Heart right ventricle (tissue), 16 donors: ENCODE results near the gene DNAI7. TPM values are rescaled to one million over a fixed set of nuclear protein-coding genes. Genes with fewer than 3 reads are reported as not detected.

Source experiments
- ATAC-seq, 8 donors: fragments of 200-7000 bp; cut with Tn5 transposase; one replicate each; pipeline ENCODE4 v1.9.1; 2020; ENCODE audit warnings: mild to moderate bottlenecking in 8 of 8, moderate library complexity in 8 of 8, moderate number of reproducible peaks in 1 of 8
- DNase-seq, 2 donors: peaks; one replicate each; pipeline ENCODE4 v3.0.0-alpha.2; 2020
- H3K27ac ChIP-seq, 10 donors: fragments of 200-600 bp; sonication (generic) in 2 of 10; one replicate each; pipeline versions ENCODE4 v1.5.0 to v1.8.0; 2020 to 2022; ENCODE audit warnings: mild to moderate bottlenecking in 3 of 10
- H3K27me3 ChIP-seq, 7 donors: fragments of 200-600 bp; one replicate each; pipeline ENCODE4 v1.8.0; 2021 to 2022; ENCODE audit warnings: mild to moderate bottlenecking in 2 of 7
- H3K36me3 ChIP-seq, 9 donors: fragments of 200-600 bp; sonication (generic) in 1 of 9; one replicate each; pipeline versions ENCODE4 v1.5.0 to v1.8.0; 2020 to 2022; ENCODE audit warnings: mild to moderate bottlenecking in 2 of 9
- H3K4me1 ChIP-seq, 9 donors: fragments of 200-600 bp; sonication (generic) in 1 of 9; one replicate each; pipeline versions ENCODE4 v1.5.0 to v1.8.0; 2020 to 2022; ENCODE audit warnings: mild to moderate bottlenecking in 4 of 9
- H3K4me3 ChIP-seq, 10 donors: fragments of 200-600 bp; sonication (generic) in 2 of 10; one replicate each; pipeline versions ENCODE4 v1.5.0 to v1.8.0; 2020 to 2022; ENCODE audit warnings: mild to moderate bottlenecking in 7 of 10, moderate library complexity in 2 of 10
- H3K9me3 ChIP-seq, 11 donors: fragments of 200-600 bp in 10 of 11; sonication (generic) in 2 of 11; one replicate each; pipeline versions ENCODE4 v1.5.0 to v1.8.0; 2013 to 2022; ENCODE audit warnings: mild to moderate bottlenecking in 2 of 11, control low read depth in 1 of 11, moderate library complexity in 1 of 11
- CTCF ChIP-seq, 9 donors: fragments of 200-600 bp; sonication (generic) in 2 of 9; IDR thresholded peaks; one replicate each; pipeline versions ENCODE4 v1.5.0 to v1.8.0; 2021 to 2022; ENCODE audit warnings: antibody characterized with exemption in 9 of 9, mild to moderate bottlenecking in 5 of 9, moderate library complexity in 1 of 9
- WGBS, 2 donors: extraction: QIAGEN DNeasy Blood & Tissue Kit; methylation state at CpG; one replicate each; pipeline ENCODE4 v1.1.7; 2013; ENCODE audit warnings: inconsistent platforms in 1 of 2; 5-methylcytosine and 5-hydroxymethylcytosine counted together
- intact Hi-C, 10 donors: fragments of 100-400 bp; cut with DNase I; formaldehyde crosslinking; loops; one replicate each; pipeline versions ENCODE4 v1.11.1 to v1.14.2; 2022
- polyA plus RNA-seq, 2 donors: library from polyadenylated mRNA; stranded (reverse); fragments of 200-250 nt; gene quantifications; one replicate each; pipeline ENCODE4 v1.2.3, GENCODE V29; 2013
- total RNA-seq, 10 donors: library from RNA; stranded (reverse); fragmentation: NEBNext Ultra II Directional in 3 of 10; extraction: Animal tissue kit (Norgen Biotek cat#: 25700) in 3 of 10; gene quantifications; one replicate each; pipeline versions ENCODE4 v1.2.1 to v1.2.4, GENCODE V29; 2021 to 2023
- donor health status: Arrhythmogenic right ventricular cardiomyopathy.
- donor health status: ischemic (EF 13 %, LVEDD 7.1; RV severe dilation, severe dysfunction).
- donor health status: healthy with polysubstance abuse.
- donor health status: DM: no; HTN: yes; CAD: no.
- donor health status: DM: no; HTN: no; CAD: no.
- donor health status: ischemic (EF 25% LVEDD 6.9; RV normal size, moderate dysfunction).
- donor health status: ischemic (EF 25% LVEDD 5.7; RV mildly dilated, moderate dysfunction).
- donor health status: healthy.
- donor health status: DM: yes; HTN: yes; CAD: no.
- donor health status: Ischemic cardiomyopathy.
- donor health status: ischemic (EF 35%, LVEDD 5.7; RV mildly dilated, moderate dysfunction).
- donor health status: nonischemic (EF 11% LVEDD 7.7; RV severe dilation, severe dysfunction).
- donor health status: DM: yes; HTN: yes; CAD: no.
- donor health status: PGD.
- donor health status: ischemic (EF 29% LVEDD 5.4; RV normal size, mild dysfunction).
- donor health status: nonischemic (EF 23%, LVEDD 6.1; RV moderate dilation, normal function).

DNAI7 gene
- total and polyA plus RNA-seq, 12 donors = 0.04 to 1.8 (median 0.79) TPM

- no peaks in the 10 kb centered on the region for H3K4me1 ChIP-seq
- no peaks in the 10 kb centered on the region for H3K36me3 ChIP-seq
- DNase-seq (no peak), ATAC-seq (no peak)
- no peaks in the 10 kb centered on the region for H3K27me3 ChIP-seq
- intact Hi-C loops = no loop called here
- 90 to 93% methylated on average over 6 of the region's 6 CpGs for WGBS, 2 donors
- no peak overlapping the region for H3K4me3 ChIP-seq
- H3K27ac ChIP-seq = no peak overlapping the region
- H3K9me3 ChIP-seq = no peaks in the 10 kb centered on the region
- no peak for TF ChIP-seq CTCF (IDR thresholded peaks at IDR 0.05)
Observed at GRCh38 chr12:25121110-25121509, 73.8 kb downstream of the DNAI7 start.

GRCh38 chr12:25119020-25119419, 75.9 kb downstream of the DNAI7 start:
- 55 to 85% methylated on average over 1 of the region's 1 CpG for WGBS, 2 donors
- ATAC-seq = no peak
- no peaks in the 10 kb centered on the region for H3K9me3 ChIP-seq
- no peak overlapping the region for H3K27ac ChIP-seq
- H3K36me3 ChIP-seq = no peaks in the 10 kb centered on the region
- no peak for DNase-seq
- no peak overlapping the region for H3K4me3 ChIP-seq
- no peaks in the 10 kb centered on the region for H3K27me3 ChIP-seq
- TF ChIP-seq CTCF (IDR thresholded peaks at IDR 0.05) = no peak
- H3K4me1 ChIP-seq = no peaks in the 10 kb centered on the region
- intact Hi-C loops = no loop called here

- 57 to 67% methylated on average over 2 of the region's 2 CpGs for WGBS, 2 donors
- Histone ChIP-seq H3K27me3 (no peaks in the 10 kb centered on the region), H3K4me1 (no peaks in the 10 kb centered on the region), H3K9me3 (no peaks in the 10 kb centered on the region), H3K4me3 (no peak overlapping the region), H3K27ac (no peak overlapping the region), H3K36me3 (no peaks in the 10 kb centered on the region)
- ATAC-seq (peak in 1 of 8 donors; percentile 39), DNase-seq (no peak)
- intact Hi-C loops = no loop called here
- TF ChIP-seq CTCF (IDR thresholded peaks at IDR 0.05) = no peak
Observed at GRCh38 chr12:25115677-25116076, 79.3 kb downstream of the DNAI7 start.

DNA sequence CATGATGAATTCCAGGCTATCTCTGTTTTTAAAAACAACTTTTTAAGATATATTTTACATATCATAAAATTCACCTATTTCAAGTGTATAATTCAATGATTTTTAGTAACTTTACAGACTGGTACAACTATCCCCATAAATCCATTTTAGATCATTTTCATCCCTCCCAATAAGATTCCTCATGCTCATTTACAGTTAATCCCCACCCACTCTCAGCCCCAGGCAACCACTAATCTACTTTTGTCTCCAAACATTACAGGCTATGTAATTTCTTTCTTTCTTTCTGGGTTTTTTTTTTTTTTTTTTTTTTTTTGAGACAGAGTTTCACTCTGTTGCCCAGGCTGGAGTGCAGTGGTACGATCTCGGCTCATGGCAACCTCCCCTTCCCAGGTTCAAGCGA, 81.3 kb downstream of the DNAI7 start:
- no peak for DNase-seq
- H3K4me1 ChIP-seq = no peaks in the 10 kb centered on the region
- TF ChIP-seq CTCF (IDR thresholded peaks at IDR 0.05) = no peak

More for the DNA sequence above, 81.3 kb downstream of the DNAI7 start:
- no peak for ATAC-seq
- no peaks in the 10 kb centered on the region for H3K9me3 ChIP-seq
- intact Hi-C loops = no loop called here
- H3K27me3 ChIP-seq = no peaks in the 10 kb centered on the region
- WGBS, 2 donors = 98 to 100% methylated on average over 3 of the region's 3 CpGs
- H3K36me3 ChIP-seq = peaks cover 0 to 6% (median 0%) of the 10 kb centered on the region in 9 donors
- no peak overlapping the region for H3K4me3 ChIP-seq
- H3K27ac ChIP-seq = no peak overlapping the region
